ENCODE measurements around the gene RTCA.

DNA sequence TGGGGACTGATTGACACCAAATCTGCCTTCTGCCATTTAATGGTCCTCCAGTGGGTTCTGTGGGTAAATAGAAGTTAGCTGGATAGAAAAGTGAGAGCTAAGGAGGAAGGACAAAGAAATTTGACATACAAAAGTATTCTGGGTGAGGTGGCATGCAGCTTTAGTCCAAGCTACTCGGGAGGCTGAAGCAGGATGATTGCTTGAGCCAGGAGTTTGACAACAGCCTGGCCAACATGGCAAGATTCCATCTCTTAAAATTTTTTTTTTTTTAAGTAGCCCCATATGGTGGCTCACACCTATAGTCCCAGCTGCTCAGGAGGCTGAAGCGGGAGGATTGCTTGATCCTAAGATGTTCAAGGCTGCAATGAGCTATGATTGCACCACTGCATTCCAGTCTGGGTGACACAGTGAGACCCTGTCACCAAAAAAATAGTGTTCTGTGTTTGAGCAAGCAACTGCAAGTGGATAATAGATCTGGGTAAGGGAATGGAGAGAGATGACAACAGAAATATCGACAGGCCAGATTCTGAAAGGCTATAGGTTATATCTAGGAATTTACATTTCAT, 13.4 kb downstream of the RTCA start:
- TF ChIP-seq, protein P1, sequence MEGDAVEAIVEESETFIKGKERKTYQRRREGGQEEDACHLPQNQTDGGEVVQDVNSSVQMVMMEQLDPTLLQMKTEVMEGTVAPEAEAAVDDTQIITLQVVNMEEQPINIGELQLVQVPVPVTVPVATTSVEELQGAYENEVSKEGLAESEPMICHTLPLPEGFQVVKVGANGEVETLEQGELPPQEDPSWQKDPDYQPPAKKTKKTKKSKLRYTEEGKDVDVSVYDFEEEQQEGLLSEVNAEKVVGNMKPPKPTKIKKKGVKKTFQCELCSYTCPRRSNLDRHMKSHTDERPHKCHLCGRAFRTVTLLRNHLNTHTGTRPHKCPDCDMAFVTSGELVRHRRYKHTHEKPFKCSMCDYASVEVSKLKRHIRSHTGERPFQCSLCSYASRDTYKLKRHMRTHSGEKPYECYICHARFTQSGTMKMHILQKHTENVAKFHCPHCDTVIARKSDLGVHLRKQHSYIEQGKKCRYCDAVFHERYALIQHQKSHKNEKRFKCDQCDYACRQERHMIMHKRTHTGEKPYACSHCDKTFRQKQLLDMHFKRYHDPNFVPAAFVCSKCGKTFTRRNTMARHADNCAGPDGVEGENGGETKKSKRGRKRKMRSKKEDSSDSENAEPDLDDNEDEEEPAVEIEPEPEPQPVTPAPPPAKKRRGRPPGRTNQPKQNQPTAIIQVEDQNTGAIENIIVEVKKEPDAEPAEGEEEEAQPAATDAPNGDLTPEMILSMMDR (IDR thresholded peaks at IDR 0.05; ENCODE audit: poor library complexity) = no peak
- TF ChIP-seq EZH2 (IDR thresholded peaks at IDR 0.05; ENCODE audit: borderline replicate concordance) (no peak), EZH2phosphoT487 (IDR thresholded peaks at IDR 0.05; ENCODE audit: low read depth, severe bottlenecking, unreplicated experiment) (no peak)
